HUDEP-2 (cell line): ENCODE results near the gene LHX4.
"Not testable (repeated sequence)": the region's sequence is repeated elsewhere in the genome, so short reads cannot be mapped to it uniquely, and the experiment has no call there.

Source experiments
- DNase-seq, 76 experiments: peaks; one replicate each; lab custom pipeline; 2025; ENCODE audit not compliant: unreplicated experiment in 76 of 76; lab: John Stamatoyannopoulos, UW

Gene LHX4

DNA sequence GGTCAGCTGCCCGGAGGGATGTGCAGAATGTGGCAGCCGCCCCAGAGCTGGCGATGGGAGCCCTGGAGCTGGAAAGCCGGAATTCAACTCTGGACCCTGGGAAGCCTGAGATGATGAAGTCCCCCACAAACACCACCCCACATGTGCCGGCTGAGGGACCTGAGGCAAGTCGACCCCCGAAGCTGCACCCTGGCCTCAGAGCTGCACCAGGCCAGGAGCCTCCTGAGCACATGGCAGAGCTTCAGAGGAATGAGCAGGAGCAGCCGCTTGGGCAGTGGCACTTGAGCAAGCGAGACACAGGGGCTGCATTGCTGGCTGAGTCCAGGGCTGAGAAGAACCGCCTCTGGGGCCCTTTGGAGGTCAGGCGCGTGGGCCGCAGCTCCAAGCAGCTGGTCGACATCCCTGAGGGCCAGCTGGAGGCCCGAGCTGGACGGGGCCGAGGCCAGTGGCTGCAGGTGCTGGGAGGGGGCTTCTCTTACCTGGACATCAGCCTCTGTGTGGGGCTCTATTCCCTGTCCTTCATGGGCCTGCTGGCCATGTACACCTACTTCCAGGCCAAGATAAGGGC is 33.5 kb upstream of the LHX4 start:
- no peak for DNase-seq

DNA sequence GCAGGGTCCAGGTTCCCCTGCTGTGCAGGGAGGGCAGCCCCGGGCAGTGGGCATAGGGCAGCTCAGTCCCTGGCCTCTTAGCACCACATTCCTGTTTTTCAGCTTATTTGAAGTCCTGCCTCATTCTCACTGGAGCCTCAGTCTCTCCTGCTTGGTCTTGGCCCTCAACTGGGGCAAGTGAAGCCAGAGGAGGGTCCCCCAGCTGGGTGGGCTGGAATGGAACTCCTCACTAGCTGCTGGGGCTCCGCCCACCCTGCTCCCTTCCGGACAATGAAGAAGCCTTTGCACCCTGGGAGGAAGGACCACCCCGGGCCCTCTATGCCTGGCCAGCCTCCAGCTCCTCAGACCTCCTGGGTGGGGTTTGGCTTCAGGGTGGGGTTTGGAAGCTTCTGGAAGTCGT is 32.8 kb upstream of the LHX4 start:
- no peak for DNase-seq

DNA sequence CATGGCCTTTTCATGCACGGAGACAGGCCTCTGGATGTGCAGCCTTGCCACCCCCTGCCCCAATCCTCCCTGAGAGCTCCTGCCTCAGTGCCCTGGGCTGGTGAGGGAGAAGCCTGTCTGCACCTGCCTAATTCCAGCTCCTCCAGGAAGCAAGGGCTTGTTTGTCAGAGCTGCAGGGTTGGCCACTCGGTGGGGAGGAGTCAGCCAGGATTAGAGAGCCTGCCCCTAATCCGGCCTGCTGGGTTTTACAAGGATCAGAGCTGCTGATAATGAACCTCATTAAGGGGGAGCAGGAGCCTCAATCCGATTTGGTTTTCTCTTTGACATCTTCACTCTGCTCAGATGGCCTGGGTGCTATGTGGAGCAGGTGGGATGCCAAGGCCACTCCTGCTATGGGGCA is 31.9 kb upstream of the LHX4 start:
- DNase-seq = no peak

DNA sequence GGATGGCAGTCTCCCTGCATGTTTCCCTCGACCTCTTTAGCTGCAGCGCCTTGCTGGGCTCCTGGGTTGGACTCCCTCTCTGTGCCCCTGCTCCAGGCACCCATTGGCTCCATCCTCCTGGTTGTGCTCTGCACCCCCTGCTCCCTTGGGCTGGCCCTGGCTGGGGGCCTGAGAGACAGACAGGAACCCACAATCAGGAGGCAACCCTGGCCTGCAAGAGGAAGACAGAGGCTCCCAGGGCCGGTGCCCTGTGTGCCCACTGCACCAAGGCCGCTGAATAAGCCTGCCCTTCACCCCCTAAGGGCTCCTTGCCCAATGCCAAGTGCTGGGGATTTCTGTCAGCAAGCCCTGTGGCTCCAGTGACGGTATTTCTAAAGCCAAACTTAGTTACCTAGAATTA is 31.5 kb upstream of the LHX4 start:
- DNase-seq = no peak

DNA sequence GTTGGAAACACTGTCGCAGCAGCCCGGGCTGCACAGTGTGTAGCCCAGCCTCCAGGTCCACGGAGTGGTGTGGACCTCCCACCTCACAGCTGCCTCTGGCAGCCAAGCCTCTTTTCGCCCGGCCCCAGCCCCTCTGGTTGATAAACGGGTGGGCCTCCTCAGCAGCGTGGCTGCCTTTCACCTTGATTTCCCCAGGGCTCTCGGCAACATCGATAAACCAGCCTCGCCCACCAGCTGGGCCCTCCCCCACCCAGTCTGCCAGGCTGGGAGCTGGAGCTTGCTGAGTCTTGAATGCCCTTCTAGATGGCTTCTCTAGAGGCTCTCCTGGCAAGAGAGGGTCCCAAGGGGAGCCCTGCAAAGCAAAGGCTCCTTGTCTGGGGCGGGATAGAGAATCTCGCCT is 31.0 kb upstream of the LHX4 start:
- DNase-seq = no peak

DNA sequence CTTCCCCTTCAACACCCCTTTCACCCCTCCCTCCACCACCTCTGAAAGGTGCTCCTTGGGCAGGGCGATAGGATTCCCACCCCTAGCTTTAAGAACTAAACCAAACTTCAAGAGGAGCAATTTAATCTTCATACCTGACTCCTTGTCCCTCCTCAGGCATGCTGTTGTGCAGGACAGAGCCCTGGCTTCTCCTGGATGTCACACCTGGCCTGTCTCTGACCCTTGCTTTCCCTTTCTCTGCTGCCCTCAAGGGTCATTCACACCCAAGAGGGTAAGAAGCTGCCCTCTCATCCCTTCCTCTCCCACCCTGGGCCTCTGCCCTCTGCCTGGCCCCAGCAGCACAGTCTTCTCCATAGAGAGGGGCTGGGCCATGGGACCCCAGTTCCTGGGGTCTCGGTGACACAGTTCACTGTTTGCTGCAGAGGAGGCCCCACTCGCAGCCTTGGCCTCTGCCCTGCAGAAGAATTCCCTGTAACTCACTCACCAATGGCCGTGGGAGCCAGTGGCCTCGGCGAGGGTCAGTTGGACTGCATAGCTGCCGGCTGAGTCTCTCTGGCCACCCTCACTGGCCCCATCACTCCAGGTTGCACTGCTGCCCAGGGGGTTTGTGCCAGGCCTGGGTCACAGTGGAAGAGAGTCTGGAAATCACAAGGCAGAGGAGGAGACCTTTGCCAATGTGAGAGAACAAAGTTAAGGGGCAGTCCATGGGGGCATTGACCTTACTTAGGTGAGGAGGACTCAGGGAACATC is 28.4 kb upstream of the LHX4 start:
- no peak for DNase-seq

DNA sequence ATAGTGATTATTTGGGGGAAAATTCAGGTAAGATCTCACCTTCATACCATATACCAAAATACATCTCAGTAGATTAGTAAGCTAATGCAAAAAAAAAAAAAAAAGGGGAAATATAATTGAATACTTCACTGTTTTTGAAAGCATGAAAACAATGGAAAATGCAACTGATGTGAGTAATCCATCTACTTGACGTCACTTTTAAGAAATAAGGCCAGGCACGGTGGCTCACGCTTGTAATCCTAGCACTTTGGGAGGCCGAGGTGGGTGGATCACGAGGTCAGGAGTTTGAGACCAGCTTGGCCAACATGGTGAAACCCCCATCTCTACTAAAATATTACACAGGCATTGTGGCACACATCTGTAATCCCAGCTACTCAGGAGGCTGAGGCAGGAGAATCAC is 27.5 kb upstream of the LHX4 start:
- DNase-seq = not testable (repeated sequence)

DNA sequence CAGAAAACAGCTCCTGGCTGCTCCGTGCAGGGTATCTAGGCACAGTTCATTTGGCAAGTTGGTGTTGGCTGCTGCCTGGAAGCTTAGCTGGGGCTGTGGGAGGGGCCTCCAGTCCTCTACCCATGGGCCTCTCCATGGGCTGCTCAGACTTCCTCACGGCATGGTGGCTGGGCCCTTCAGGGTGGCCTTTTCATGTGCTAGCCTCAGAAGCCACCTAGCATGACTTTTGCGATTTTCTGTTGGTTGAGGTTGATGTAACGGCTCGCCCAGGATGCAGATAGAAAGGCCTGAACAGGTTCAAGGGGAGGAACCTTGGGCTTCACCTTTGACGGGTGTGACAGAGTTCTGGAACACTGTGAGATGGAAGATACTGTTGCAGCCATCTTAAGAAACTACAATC is 25.8 kb upstream of the LHX4 start:
- DNase-seq = no peak

DNA sequence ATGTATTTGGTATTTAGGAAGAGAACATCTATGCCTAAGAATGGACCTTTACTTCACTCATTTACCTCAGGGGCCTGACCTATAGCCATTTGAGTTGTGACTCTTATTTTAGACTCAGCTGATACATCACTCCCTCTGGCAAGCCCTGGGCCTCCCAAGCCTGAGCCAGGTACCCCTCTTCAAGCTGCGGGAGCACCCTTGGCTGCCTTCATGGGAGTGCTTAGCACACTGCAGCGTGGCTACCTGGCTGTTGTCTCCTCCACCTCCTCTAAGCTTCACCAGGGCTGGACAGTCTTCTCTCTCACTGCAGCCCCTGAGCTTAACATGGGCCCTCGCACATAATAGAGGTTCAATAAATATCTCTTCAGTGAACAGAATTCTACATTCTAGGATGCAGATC is 23.5 kb upstream of the LHX4 start:
- no peak for DNase-seq

DNA sequence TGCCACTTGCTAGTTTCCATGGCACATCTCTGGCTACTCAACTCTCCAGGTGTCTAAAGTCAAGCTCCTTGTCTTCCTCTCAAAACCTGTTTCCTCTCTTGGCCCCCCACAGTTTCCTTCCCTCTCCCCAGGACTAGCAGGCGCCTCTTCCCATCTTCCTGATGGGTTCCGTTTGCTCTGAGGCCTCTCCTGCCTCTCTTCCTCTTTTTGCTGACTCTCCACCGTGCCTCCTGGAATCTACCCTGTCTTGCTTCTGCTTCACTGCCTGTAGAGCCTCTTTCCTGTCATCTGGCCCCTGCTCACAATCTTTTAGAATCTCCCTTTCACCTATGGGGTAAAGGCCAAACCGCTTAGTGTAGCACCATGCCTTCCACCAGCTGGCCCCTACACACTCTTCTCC is 21.8 kb upstream of the LHX4 start:
- DNase-seq = no peak

DNA sequence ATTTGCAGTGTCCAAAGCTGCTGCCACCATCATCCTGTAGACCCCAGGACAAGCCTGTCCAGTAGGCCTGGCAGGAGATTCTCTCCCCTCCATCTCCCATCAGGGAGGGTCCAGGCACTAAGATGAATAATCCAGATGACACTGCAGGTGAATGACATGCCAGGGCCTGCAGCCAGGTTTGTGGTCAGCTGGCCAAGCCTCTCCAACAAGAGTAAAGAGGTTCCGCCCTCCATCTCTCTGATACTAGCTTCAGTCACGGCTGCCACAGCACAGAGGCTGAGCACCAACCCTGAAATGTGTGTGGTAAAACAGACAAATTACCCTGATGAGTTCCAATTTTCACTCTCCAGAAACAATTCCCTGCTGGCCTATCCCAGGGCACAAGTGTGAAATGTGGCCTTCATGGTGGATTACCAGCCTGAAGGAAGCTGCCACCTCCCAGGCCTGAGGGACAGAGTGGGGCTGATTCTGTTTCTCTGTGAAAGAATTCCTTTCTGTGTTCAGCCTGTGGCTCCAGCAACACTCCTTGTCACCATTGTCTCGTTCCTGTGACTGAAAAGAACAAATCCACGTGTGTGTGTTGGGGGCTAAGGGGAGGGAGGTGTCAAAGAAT is 19.9 kb upstream of the LHX4 start:
- DNase-seq = no peak

DNA sequence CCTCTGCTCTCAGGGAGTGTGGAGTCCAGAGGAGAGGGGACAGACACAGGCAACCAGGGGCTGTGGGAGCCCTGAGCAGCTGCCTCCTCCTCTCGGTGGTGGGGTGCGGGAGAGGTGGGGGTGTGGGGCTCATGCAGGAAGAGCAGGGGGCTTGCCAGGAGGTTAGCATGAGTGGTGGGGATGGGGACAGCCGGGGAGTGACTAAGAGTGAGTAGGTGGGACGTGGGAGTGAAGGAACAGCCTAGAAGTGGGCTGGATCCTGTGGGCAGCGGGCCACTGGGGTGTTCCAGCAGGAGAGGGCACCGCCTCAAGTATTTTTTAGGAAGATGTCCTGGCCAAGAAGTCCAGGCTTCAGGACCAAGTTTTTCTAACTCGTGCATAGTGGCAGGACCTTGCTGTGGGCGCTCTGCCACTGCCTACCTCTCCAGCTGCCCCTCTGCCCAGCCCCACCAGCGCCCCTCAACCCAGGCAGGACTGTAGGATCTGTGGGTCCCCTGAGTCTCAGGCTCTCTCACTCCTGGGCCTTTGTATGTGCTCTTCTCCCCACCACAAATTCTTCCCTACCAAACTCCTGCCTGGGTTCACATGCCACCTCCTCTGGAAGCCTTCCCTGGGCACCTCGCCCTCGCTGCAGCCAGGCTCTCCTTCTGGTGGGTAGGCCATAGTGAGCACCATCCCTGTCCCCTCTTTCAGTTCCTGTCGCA is 18.8 kb upstream of the LHX4 start:
- DNase-seq = no peak

DNA sequence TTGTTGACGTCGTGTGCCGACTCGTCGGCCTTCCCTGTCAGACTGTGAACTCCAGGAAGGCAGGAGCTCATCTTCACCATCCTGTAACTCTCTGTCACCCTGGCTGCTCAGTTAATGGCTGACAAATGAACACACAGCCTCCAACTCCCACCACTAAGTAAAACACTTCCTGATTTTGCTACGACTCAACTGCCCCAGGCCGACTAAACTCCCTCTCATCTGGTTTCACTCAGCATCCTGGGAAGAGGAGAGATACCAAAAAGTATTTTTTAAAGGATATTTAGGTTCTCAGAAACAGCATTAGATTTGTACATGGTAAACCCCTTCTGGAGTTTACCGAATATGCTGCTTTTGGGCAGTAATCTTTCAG is 18.2 kb upstream of the LHX4 start:
- DNase-seq = no peak

DNA sequence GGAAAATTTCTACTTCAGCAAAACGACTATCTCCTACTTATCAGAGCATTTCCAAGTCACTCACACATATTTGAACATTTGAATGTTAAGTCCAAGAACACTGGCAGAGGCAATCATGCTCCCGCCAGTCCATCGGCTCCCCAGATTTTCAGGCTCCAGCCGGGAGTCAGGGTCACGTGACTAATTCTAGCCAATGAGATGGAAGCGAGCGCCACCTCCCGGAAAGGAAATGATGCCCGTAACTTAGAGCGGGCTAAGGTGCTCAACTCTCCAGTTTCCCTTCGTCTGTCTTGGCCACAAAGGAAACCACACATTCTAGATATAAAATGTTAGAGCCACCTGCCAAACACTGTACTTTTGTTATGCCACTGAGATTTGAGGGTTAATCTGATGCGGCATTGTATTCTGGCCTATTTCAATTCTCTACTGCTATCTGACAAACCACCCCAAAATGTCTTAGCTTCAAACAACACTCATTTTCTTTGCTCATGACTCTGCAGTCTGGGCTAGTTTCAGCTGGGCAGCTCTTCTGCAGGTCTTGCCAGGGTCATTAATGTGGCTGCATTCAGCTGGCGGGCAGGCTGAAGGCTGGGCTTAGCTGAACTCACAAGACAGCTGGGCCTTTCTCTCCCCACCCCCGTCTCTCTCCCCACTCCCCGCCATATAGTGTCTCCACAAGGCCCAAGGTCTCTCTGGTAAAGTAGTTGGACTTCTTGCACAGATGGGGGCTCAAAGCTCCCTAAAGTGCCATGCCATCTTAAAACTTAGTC is 16.5 kb upstream of the LHX4 start:
- DNase-seq = peak in 44 of 76 experiments; percentile 5 to 65 (median 28)

DNA sequence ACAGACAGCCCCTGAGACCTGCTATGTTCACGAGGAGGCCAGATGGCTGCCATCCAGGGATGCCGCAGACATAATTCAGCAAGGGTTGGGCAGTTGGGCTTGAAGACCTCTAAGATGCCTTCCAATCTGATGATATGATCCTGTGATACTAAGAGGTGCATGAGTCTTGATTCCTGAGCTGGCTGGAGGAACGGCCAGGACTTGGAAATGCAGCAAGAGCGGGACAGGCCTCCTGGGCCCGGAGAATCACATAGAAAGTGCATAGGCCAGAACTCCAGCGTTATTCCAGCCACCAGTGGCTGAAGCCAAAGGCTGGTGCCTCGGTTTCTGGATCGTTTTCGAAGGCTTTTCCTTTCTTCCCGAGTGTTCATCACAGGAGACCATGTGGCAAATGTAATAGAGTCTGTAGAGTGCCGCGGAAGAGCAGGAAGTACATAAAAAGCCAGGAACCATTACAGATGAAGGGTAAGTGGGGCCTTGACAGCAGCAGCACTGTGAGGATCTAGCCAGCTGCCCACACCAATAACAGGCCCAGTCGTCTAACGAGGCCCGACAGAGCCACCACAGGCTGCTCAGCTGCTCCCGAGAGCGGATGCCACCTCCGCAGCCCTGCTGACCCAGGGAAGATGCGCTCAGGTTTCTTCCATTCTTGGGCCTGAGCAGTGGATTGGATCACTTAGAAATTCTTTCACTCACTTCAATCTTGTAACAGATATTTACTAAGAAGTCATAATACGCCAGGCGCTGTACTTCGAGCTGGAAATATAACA is 14.0 kb upstream of the LHX4 start:
- no peak for DNase-seq

DNA sequence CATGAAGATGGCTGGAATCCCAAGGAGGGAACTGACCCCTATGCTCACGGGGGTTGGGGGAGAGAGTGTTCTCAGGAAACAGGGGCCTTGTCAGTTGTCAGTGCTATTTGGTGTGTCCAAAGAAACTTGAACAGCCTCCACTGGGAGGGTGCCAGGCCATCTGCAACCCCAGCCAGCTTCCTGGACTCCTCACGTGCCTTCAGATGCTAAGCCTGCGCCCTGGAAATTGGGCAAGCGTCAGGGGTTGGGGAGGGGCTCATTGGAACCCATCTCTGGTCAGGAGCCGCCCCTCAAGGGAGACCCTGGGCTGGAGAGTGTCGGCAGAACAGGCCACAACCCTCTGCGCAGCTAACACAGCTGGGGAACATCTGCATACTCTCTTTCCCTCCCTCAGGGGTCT is 13.1 kb upstream of the LHX4 start:
- no peak for DNase-seq

DNA sequence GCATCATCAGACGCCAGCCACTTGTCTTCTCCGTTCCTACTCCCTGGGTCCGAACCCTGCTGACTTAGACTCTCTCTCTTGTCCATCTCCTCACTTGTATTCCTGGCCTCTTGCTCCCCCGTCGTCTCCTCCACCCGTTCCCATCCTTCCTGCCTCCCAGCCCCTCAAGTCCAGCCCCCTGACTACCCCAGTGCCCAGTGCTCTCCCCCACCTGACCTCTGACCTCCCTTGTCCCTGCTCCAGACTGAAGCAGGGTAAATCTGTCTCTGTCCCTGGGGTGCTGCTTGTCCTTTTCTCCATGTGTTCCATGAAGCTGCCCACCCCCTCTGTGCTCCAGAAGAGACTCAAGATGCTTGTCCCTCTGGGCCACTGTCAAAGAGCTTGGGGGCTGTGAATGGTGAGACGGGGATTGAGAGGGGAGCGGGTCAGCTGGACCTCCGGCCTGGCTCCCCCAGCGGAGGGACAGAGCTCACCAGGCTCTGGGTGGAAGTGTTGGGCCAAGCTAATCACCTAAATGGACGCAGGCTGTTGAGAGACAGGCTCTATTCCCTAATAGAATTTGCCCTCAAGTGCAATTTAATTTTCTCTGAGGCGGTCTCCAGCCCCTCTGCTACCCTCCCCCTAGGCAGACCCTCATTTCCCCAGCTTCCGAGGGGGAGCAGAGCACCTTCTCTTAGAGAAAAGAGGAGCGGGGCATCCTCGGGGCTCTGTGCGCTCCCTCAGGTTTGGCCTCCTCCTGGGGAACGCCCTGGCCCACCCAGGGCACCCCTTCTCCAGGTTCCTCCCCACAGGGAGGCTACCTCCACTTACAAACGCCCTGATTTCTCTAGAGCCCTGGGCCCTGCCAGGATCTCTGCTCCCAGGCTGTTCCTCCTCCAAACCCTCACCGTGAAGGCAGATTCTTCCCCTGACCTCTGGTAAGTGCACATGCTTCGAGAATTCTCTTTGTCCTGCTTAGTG is 11.0 kb upstream of the LHX4 start:
- DNase-seq = no peak

DNA sequence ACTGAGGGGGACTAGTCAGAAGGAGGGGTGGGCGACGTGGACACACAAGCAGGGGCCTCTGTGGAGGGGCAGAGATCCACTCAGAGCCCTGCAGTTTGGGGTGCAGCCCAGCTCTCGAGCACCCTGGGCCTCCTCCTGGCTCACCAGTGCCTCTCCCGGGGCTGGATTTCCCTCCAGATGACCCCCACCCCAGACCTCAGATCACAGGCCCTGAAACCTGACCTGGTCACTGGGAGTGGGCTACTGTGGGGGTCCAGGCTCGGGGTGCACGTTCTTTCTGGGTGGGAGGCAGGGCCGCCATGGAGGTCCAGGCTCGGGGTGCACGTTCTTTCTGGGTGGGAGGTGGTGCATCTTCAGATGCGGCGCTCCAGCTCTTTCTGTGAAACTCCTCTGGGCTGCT is 10.3 kb upstream of the LHX4 start:
- no peak for DNase-seq

DNA sequence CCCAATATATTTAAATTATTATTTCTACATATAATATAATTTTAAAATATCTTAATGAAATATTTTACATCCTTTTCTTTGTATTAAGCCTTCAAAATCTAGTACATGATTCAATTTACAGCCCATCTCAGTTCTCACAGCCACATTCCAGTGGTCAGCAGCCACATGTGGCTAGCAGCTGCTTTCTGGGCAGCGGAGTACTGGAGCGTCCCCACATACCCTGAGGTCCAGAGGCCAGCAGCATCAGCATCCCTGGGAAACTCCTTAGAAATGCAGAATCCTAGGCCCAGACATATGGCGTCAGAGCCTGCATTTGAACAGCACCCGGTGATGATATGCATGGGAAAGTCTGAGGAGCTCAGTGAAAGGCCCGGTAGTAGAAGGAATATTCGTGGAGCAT is 8.6 kb upstream of the LHX4 start:
- DNase-seq = no peak
